ENCODE results near the gene ZER1.

The ZER1 gene

DNA sequence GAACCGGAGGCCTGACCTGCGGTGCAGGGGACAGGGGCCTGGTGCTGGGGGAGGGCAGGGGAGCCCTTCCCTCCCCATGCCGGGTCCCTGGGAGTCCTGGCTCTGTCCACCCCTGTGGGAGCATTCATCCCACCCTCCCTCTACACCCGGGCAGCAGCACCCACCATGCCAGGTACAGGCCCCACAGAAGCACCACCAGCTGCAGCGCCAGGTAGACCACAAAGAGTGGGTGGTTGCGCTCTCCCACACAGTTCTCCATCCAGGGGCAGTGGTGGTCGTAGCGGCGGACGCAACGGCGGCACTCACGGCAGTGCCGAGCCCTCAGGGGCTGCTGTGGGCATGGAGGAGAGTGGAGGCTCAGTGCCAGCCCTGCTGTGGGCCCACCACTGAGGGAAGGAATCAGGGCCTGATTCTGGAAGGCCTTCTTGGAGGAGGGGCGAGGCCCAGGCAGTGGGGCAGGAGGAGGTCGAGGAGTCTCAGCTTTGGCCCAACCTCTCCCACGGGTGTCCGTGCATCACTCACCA, 50.2 kb downstream of the ZER1 start:
- DNase-seq (ENCODE audit: extremely low read depth, insufficient read length): no peak
- H3K27me3 ChIP-seq (replicated peaks; ENCODE audit: control insufficient read depth, insufficient read depth, low read length): no peaks in the 10 kb centered on the region
- TF ChIP-seq, protein P1, sequence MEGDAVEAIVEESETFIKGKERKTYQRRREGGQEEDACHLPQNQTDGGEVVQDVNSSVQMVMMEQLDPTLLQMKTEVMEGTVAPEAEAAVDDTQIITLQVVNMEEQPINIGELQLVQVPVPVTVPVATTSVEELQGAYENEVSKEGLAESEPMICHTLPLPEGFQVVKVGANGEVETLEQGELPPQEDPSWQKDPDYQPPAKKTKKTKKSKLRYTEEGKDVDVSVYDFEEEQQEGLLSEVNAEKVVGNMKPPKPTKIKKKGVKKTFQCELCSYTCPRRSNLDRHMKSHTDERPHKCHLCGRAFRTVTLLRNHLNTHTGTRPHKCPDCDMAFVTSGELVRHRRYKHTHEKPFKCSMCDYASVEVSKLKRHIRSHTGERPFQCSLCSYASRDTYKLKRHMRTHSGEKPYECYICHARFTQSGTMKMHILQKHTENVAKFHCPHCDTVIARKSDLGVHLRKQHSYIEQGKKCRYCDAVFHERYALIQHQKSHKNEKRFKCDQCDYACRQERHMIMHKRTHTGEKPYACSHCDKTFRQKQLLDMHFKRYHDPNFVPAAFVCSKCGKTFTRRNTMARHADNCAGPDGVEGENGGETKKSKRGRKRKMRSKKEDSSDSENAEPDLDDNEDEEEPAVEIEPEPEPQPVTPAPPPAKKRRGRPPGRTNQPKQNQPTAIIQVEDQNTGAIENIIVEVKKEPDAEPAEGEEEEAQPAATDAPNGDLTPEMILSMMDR (IDR thresholded peaks at IDR 0.05; ENCODE audit: insufficient read depth, low read length, poor library complexity, severe bottlenecking): no peak

DNA sequence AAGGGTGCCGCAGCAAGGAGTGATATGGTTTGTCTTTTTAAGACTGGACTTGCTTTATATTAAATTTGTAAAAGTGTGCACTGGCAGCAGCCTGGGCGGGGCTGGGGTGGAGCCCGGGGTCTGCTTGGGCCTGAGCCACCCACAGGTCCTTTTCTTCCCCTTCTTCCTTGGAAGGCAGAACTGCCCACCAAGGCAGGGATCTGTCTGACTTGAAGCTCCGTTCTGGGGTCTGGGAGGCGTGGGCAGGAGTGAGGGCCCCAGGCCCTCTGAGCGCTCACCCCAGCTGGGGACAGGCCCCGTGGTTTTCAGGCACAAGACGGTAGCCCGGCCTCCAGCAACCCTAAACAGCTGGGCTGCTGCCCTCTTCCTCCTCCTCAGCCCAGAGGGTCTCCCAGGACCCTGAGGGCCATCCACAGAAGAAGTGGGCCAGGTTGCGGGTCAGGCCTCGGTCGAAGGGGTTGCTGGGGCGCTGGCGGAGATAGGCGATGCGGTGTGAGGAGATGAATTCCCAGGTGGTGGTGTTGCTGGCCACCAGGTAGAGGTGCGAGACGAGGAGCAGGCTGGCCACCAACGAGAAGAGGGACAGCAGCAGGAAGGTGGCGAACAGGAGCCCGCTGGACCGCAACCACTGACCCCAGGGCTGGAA, 50.8 kb downstream of the ZER1 start:
- Histone ChIP-seq H3K36me3 (ENCODE audit: control insufficient read depth, insufficient read depth, low read length) (peaks cover 13% of the 10 kb centered on the region), H3K4me3 (replicated peaks; ENCODE audit: low read depth, low read length) (no peak overlapping the region), H3K27me3 (replicated peaks; ENCODE audit: control insufficient read depth, insufficient read depth, low read length) (no peaks in the 10 kb centered on the region)
- TF ChIP-seq, protein P1 (IDR thresholded peaks at IDR 0.05; ENCODE audit: insufficient read depth, low read length, poor library complexity, severe bottlenecking): no peak
- DNase-seq (ENCODE audit: extremely low read depth, insufficient read length): no peak

More for the DNA sequence above, 50.2 kb downstream of the ZER1 start:
- no peak overlapping the region for H3K4me3 ChIP-seq (replicated peaks; ENCODE audit: low read depth, low read length)
- peaks cover 13% of the 10 kb centered on the region for H3K36me3 ChIP-seq (ENCODE audit: control insufficient read depth, insufficient read depth, low read length)

DNA sequence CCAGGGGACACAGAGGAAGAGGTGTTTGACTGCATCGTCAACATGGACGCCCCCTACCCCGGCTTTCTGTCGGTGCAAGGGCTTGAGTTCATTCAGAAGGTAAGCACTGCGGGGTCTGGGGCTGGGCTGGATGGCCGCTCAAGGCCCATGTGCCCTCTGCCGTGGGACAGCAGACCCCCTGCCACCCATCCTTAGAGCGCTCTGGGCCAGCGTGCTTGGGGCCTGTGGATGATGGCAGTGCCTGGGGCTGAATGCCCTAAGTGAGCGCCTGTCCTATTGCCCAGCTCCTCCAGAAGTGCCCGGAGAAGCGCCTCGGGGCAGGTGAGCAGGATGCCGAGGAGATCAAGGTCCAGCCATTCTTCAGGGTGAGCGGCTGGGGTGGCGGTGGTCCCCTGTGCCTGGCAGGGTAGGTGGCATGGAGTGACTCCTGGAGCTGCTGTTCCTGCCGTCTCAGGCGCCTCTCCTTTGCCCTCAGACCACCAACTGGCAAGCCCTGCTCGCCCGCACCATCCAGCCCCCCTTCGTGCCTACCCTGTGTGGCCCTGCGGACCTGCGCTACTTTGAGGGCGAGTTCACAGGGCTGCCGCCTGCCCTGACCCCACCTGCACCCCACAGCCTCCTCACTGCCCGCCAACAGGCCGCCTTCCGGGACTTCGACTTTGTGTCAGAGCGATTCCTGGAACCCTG, 51.7 kb downstream of the ZER1 start:
- Histone ChIP-seq H3K36me3 (ENCODE audit: control insufficient read depth, insufficient read depth, low read length) (peaks cover 13% of the 10 kb centered on the region), H3K27me3 (replicated peaks; ENCODE audit: control insufficient read depth, insufficient read depth, low read length) (no peaks in the 10 kb centered on the region), H3K4me3 (replicated peaks; ENCODE audit: low read depth, low read length) (no peak overlapping the region)
- DNase-seq (ENCODE audit: extremely low read depth, insufficient read length): no peak
- TF ChIP-seq, protein P1 (IDR thresholded peaks at IDR 0.05; ENCODE audit: insufficient read depth, low read length, poor library complexity, severe bottlenecking): no peak

DNA sequence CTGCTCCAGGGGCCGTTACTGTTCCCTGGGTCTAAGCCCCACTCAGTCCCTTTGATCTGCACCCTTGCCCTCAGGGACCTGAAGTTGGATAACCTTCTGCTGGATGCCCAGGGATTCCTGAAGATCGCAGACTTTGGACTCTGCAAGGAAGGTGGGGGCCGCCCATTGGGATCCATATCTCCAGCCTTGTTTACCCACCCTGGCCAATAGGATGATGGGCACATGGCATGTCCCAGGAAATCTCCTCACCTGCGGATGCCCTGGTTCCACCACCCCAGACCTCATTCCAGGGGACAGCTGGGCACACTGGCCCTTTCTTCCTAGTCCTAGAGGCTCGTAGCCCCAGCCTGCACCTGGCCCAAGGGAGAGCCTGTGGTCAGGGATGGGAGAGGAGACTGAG, 53.3 kb downstream of the ZER1 start:
- TF ChIP-seq, protein P1 (IDR thresholded peaks at IDR 0.05; ENCODE audit: insufficient read depth, low read length, poor library complexity, severe bottlenecking): no peak
- no peak for DNase-seq (ENCODE audit: extremely low read depth, insufficient read length)
- no peaks in the 10 kb centered on the region for H3K27me3 ChIP-seq (replicated peaks; ENCODE audit: control insufficient read depth, insufficient read depth, low read length)

DNA sequence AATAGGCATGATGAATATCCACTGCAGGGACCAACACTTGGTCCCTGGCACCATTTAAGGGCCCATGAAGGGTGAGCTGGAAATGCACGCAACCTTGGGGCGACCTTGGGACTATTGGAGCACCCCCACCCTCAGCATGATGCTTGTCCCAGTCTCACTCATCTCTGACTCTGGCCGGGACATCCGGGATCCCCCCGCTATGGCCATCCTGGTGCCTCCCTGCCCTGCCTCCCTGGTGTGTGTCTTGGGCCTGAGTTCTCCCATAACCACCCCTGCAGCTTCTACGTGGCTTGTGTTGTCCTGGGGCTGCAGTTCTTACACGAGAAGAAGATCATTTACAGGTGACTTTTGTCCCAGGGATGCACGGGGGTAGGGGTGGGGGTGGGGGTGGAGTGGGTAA, 53.7 kb downstream of the ZER1 start:
- DNase-seq (ENCODE audit: extremely low read depth, insufficient read length): no peak
- Histone ChIP-seq H3K36me3 (ENCODE audit: control insufficient read depth, insufficient read depth, low read length) (peaks cover 13% of the 10 kb centered on the region), H3K4me3 (replicated peaks; ENCODE audit: low read depth, low read length) (no peak overlapping the region), H3K27me3 (replicated peaks; ENCODE audit: control insufficient read depth, insufficient read depth, low read length) (no peaks in the 10 kb centered on the region)
- TF ChIP-seq, protein P1 (IDR thresholded peaks at IDR 0.05; ENCODE audit: insufficient read depth, low read length, poor library complexity, severe bottlenecking): no peak

More for the DNA sequence above, 53.3 kb downstream of the ZER1 start:
- Histone ChIP-seq H3K4me3 (replicated peaks; ENCODE audit: low read depth, low read length) (no peak overlapping the region), H3K36me3 (ENCODE audit: control insufficient read depth, insufficient read depth, low read length) (peaks cover 13% of the 10 kb centered on the region)
